Skeletal muscle tissue (tissue), 4 donors: ENCODE measurements around the gene CHCHD6. TPM values are rescaled to one million over a fixed set of nuclear protein-coding genes. Genes with fewer than 3 reads are reported as not detected.

Source experiments
- H3K27ac ChIP-seq: one replicate; pipeline ENCODE4 v1.7.0; 2013; ENCODE audit warnings: mild to moderate bottlenecking, low read depth, low read length, inconsistent platforms
- H3K27me3 ChIP-seq, 3 donors: one replicate each; pipeline ENCODE4 v1.7.0; 2013; ENCODE audit warnings: low read length in 3 of 3; ENCODE audit not compliant: control insufficient read depth in 3 of 3, insufficient read depth in 3 of 3
- H3K36me3 ChIP-seq, 3 donors: one replicate each; pipeline ENCODE4 v1.7.0; 2013; ENCODE audit warnings: low read length in 3 of 3; ENCODE audit not compliant: control insufficient read depth in 3 of 3, insufficient read depth in 3 of 3
- H3K4me1 ChIP-seq, 3 donors: one replicate each; pipeline ENCODE4 v1.7.0; 2013; ENCODE audit warnings: low read length in 3 of 3, mild to moderate bottlenecking in 3 of 3; ENCODE audit not compliant: control insufficient read depth in 3 of 3, insufficient read depth in 3 of 3
- H3K4me3 ChIP-seq, 3 donors: one replicate each; pipeline ENCODE4 v1.7.0; 2013; ENCODE audit warnings: low read length in 3 of 3
- H3K9ac ChIP-seq, 3 donors: one replicate each; pipeline ENCODE4 v1.7.0; 2013; ENCODE audit warnings: low read length in 3 of 3, mild to moderate bottlenecking in 3 of 3, moderate library complexity in 2 of 3, low read depth in 1 of 3
- H3K9me3 ChIP-seq, 3 donors: one replicate each; pipeline ENCODE4 v1.7.0; 2013; ENCODE audit warnings: low read length in 3 of 3; ENCODE audit not compliant: control insufficient read depth in 3 of 3
- total RNA-seq: library from RNA; depleted of rRNA; stranded (reverse); fragments of >200 nt; gene quantifications from one replicate; pipeline ENCODE4 v1.2.3, GENCODE V29; 2014
- donor health status: Osteomylitis.

CHCHD6 gene
- total RNA-seq, 1 donor from 2014 or later = 8.9 TPM

- Histone ChIP-seq H3K4me1 (peaks cover 3 to 8% (median 6%) of the 10 kb centered on the region in 3 donors), H3K27me3 (peaks cover 4 to 17% (median 13%) of the 10 kb centered on the region in 3 donors), H3K9me3 (no peaks in the 10 kb centered on the region), H3K36me3 (no peaks in the 10 kb centered on the region), H3K4me3 (no peak overlapping the region), H3K27ac (no peak overlapping the region), H3K9ac (no peak overlapping the region)
Measured at GRCh38 chr3:126663257-126663656, 40.8 kb upstream of the CHCHD6 start.

- Histone ChIP-seq H3K4me3 (no peak overlapping the region), H3K27me3 (peaks cover 4 to 17% (median 13%) of the 10 kb centered on the region in 3 donors), H3K9ac (no peak overlapping the region), H3K27ac (no peak overlapping the region), H3K36me3 (no peaks in the 10 kb centered on the region), H3K4me1 (peaks cover 3 to 8% (median 6%) of the 10 kb centered on the region in 3 donors), H3K9me3 (no peaks in the 10 kb centered on the region)
Measured at GRCh38 chr3:126663750-126664149, 40.3 kb upstream of the CHCHD6 start.

DNA sequence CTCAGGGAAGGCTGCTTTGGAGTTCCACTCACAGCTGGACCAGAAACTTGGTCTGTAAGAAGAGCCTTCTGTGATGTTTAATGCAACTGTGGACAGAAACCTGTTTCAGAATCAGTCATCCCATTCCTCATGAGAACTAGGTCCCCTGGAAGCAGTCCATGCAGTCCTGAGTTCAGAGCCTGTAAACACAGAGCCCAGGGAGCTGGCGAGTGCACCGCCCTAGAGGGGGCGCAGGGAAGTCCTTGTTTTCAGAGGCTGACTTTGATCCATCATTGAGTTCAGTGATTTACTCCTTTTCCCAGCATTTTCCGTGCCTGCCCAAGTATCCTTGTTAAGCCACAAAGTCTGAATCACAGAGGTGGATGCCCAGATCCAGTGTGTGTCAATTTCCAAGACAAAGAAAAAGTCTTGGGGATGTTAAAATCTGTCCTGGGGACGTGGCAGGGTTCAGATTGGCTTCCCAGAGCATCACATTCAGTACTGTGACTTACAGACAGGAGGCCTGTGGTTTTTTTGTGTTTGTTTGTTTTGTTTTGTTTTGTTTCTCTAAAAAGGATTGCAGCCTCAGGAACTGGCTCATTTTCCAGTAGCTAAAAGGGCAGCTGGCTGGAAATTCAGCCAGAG is 39.3 kb upstream of the CHCHD6 start:
- Histone ChIP-seq H3K4me3 (no peak overlapping the region), H3K9me3 (no peaks in the 10 kb centered on the region), H3K9ac (no peak overlapping the region), H3K36me3 (no peaks in the 10 kb centered on the region), H3K4me1 (peaks cover 3 to 8% (median 6%) of the 10 kb centered on the region in 3 donors), H3K27me3 (peaks cover 4 to 17% (median 13%) of the 10 kb centered on the region in 3 donors), H3K27ac (no peak overlapping the region)

GRCh38 chr3:126665221-126665936 is 38.7 kb upstream of the CHCHD6 start:
- no peaks in the 10 kb centered on the region for H3K9me3 ChIP-seq
- H3K27me3 ChIP-seq = peaks cover under 1 to 14% (median 13%) of the 10 kb centered on the region in 3 donors
- H3K27ac ChIP-seq = no peak overlapping the region
- no peak overlapping the region for H3K4me3 ChIP-seq
- H3K4me1 ChIP-seq = peaks cover 3 to 8% (median 6%) of the 10 kb centered on the region in 3 donors
- H3K9ac ChIP-seq = no peak overlapping the region
- no peaks in the 10 kb centered on the region for H3K36me3 ChIP-seq

DNA sequence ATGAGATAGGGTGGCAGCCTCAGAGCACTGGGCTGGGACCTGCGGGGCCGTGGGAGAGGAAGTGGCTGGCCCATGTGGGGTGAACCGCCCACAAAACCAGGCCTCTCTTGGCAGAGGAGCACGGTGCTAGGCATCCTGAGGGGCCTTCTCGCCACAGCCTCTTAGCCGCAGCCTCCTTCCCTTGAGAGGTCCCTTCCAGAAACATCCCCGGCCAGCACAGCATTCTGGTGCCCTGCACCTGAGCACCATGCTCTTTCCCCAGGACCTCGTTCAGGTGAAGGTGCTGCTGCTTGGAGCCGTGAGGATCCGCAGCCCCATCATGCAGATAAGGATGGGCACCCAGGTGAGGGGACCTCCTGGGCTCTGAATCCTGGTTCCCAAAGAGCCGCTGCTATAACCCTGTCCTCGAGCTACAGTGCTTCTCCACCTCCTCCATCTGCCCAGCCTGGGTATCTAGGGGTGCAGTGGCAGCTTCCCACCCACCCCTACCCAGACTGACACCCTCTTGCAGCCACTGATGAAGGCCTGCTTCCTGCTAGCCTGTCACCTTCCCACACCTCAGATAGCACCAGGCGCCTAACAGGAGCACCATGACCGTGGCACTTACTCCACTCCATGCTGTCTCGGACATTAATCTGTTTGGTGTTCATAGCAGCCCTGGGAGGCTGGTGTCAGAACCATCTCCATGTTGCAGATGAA is 37.9 kb upstream of the CHCHD6 start:
- H3K27me3 ChIP-seq = peaks cover 0 to 13% (median 10%) of the 10 kb centered on the region in 3 donors
- no peaks in the 10 kb centered on the region for H3K36me3 ChIP-seq
- H3K9me3 ChIP-seq = no peaks in the 10 kb centered on the region
- no peak overlapping the region for H3K4me3 ChIP-seq
- H3K27ac ChIP-seq = no peak overlapping the region
- no peak overlapping the region for H3K9ac ChIP-seq
- H3K4me1 ChIP-seq = peaks cover 3 to 8% (median 6%) of the 10 kb centered on the region in 3 donors

- no peaks in the 10 kb centered on the region for H3K36me3 ChIP-seq
- no peaks in the 10 kb centered on the region for H3K9me3 ChIP-seq
- H3K4me1 ChIP-seq = peaks cover under 1 to 4% (median 3%) of the 10 kb centered on the region in 3 donors
- H3K27ac ChIP-seq = no peak overlapping the region
- H3K27me3 ChIP-seq = peaks cover 0 to 13% (median 10%) of the 10 kb centered on the region in 3 donors
- no peak overlapping the region for H3K9ac ChIP-seq
- H3K4me3 ChIP-seq = no peak overlapping the region
Measured at GRCh38 chr3:126666658-126667528, 37.1 kb upstream of the CHCHD6 start.

DNA sequence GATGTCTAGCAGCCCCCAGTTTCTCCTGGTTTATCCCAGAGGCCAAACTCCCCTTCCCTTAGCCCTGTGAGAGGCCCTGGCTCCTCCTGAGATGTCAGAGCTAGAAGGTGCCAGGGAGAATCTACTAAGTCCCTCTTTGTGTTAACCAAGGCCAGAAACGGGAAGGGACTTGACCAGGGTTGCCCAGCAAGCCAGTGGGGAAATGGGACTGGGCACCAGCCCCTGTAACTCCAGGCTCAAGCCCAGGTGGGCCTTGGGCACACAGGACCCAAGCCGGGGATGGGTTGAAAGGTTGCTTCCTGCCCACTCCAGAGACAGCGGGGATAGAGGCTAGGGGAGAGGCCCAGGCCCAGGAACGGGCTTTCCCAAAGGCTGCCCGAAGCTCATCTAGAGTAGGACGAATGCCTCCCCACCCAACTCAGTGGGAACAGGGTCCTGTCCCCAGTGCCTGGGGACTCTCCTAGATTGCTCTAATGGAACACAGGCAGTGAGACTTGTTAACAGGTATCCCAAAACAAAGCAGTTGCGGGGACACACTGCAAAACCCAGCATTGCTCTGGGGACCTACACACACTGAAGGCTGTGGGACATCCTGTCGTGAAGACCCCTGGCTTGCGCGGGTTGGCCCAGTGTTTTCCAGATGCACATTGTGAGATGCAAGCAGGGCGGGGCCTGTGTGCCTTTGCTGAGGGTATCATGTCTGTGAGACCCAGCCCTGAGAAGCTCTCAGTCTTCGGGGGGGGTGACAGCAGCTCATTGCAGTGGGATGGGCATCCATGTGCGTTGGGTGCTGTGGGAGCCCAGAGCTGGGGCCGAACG is 36.2 kb upstream of the CHCHD6 start:
- H3K9ac ChIP-seq = no peak overlapping the region
- H3K4me1 ChIP-seq = no peaks in the 10 kb centered on the region
- H3K9me3 ChIP-seq = no peaks in the 10 kb centered on the region
- H3K4me3 ChIP-seq = no peak overlapping the region
- peaks cover 0 to 9% (median 5%) of the 10 kb centered on the region in 3 donors for H3K27me3 ChIP-seq
- no peaks in the 10 kb centered on the region for H3K36me3 ChIP-seq
- no peak overlapping the region for H3K27ac ChIP-seq

- Histone ChIP-seq H3K27me3 (peaks cover 0 to 4% (median 1%) of the 10 kb centered on the region in 3 donors), H3K9me3 (peaks cover 0 to 2% (median 0%) of the 10 kb centered on the region in 3 donors), H3K4me3 (no peak overlapping the region), H3K4me1 (no peaks in the 10 kb centered on the region), H3K27ac (no peak overlapping the region), H3K36me3 (no peaks in the 10 kb centered on the region), H3K9ac (no peak overlapping the region)
Measured at GRCh38 chr3:126668450-126669401, 35.3 kb upstream of the CHCHD6 start.
